Suprapubic skin (tissue), 4 donors: ENCODE results near the gene CFAP45.

Experiments used
- CTCF ChIP-seq, 2 donors: fragments of 200-600 bp in 1 of 2; fragments of 450-650 bp in 1 of 2; sonication (generic) in 1 of 2; IDR thresholded peaks; one replicate each; pipeline ENCODE4 v1.5.1; 2016 to 2019; ENCODE audit warnings: antibody characterized with exemption in 2 of 2, mild to moderate bottlenecking in 1 of 2, moderate library complexity in 1 of 2
- EP300 ChIP-seq: sonication (generic); formaldehyde crosslinking; IDR thresholded peaks from one replicate; pipeline ENCODE4 v1.6.1; 2017; ENCODE audit warnings: antibody characterized with exemption
- POLR2A ChIP-seq, 2 donors: fragments of 450-650 bp; IDR thresholded peaks; one replicate each; pipeline ENCODE4 v1.6.1; 2017; ENCODE audit warnings: antibody characterized with exemption in 2 of 2, mild to moderate bottlenecking in 2 of 2, moderate library complexity in 2 of 2
- POLR2AphosphoS5 ChIP-seq, 3 donors: sonication (generic); formaldehyde crosslinking; IDR thresholded peaks; one replicate each; pipeline ENCODE4 v1.6.1; 2017; ENCODE audit warnings: antibody characterized with exemption in 3 of 3

DNA sequence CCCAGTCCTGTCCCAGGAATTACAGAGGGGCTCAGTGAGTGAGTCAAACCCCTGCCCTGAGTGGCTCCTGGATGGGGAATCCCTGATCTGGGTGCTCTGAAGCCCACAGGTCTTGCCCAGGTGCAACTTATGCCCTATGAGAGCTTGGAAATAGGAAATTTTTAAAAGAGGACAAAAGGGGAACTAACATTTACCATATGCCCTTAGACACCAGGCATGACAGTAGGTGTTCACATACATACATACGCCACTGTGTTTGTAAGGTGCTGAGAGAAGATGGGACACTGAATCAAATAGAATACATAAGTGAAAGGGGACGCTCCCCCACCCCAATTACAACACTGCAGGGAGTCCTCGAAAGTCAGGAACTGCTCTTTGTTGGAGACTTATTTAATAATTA, 1.4 kb downstream of the CFAP45 start:
- no peak for TF ChIP-seq CTCF (IDR thresholded peaks at IDR 0.05)
- TF ChIP-seq POLR2A (IDR thresholded peaks at IDR 0.05): no peak
- no peak for TF ChIP-seq POLR2AphosphoS5 (IDR thresholded peaks at IDR 0.05)
- TF ChIP-seq EP300: no peak
